ENCODE measurements around the gene ACVR1B.

ACVR1B gene

GRCh38 chr12:51917746-51918453, 33.6 kb upstream of the ACVR1B start:
- no peak for DNase-seq

GRCh38 chr12:51920046-51920445, 31.5 kb upstream of the ACVR1B start:
- DNase-seq, result no peak

GRCh38 chr12:51921017-51921725, 30.3 kb upstream of the ACVR1B start:
- DNase-seq, result no peak

GRCh38 chr12:51922146-51922545, 29.4 kb upstream of the ACVR1B start:
- no peak for DNase-seq

GRCh38 chr12:51922762-51923505, 28.6 kb upstream of the ACVR1B start:
- no peak for DNase-seq

GRCh38 chr12:51923506-51924365, 27.8 kb upstream of the ACVR1B start:
- DNase-seq, result peak; percentile 65

GRCh38 chr12:51924551-51925319, 26.8 kb upstream of the ACVR1B start:
- DNase-seq, result no peak

GRCh38 chr12:51925346-51926063, 26.0 kb upstream of the ACVR1B start:
- no peak for DNase-seq

GRCh38 chr12:51926064-51926632, 25.4 kb upstream of the ACVR1B start:
- DNase-seq, result no peak

- peak; percentile 42 for DNase-seq
These were observed 24.8 kb upstream of the ACVR1B start for GRCh38 chr12:51926718-51927117.

GRCh38 chr12:51932218-51933076, 19.1 kb upstream of the ACVR1B start:
- DNase-seq, result no peak

GRCh38 chr12:51934080-51934479, 17.4 kb upstream of the ACVR1B start:
- no peak for DNase-seq

GRCh38 chr12:51937926-51938325, 13.6 kb upstream of the ACVR1B start:
- DNase-seq, result no peak

GRCh38 chr12:51938726-51939125, 12.8 kb upstream of the ACVR1B start:
- DNase-seq, result no peak

- no peak for DNase-seq
These were observed 10.4 kb upstream of the ACVR1B start for GRCh38 chr12:51941011-51941581.

- DNase-seq, result no peak
These were observed 9.9 kb upstream of the ACVR1B start for GRCh38 chr12:51941604-51942003.

GRCh38 chr12:51942056-51942455, 9.4 kb upstream of the ACVR1B start:
- DNase-seq, result no peak

- no peak for DNase-seq
These were observed 8.9 kb upstream of the ACVR1B start for GRCh38 chr12:51942501-51943000.

- no peak for DNase-seq
These were observed 8.2 kb upstream of the ACVR1B start for GRCh38 chr12:51943346-51943745.

Measured in stimulated activated CD4-positive, alpha-beta T cell treated with anti-CD3 and anti-CD28 coated beads, Interleukin-12 subunit alpha, Interleukin-12 subunit beta, amount 100 ng/mL, for 4 hours (primary cell).